ENCODE measurements around the gene PTPN14. TPM values are rescaled to one million over a fixed set of nuclear protein-coding genes. Genes with fewer than 3 reads are reported as not detected.
"Not testable (repeated sequence)": the region's sequence is repeated elsewhere in the genome, so short reads cannot be mapped to it uniquely, and the experiment has no call there.

Gene PTPN14
- total RNA-seq (2014; rRNA removed; shearing (Covaris generic); ENCODE audit: low replicate concordance): 41.3 and 45.2 TPM in 2 replicates

GRCh38 chr1:214551436-214552173, at the start of gene PTPN14:
Gene PTPN14, minus strand, starts transcription at chr1:214551602. Its CDS starts 86,799 bp downstream, at chr1:214464803.
- Histone ChIP-seq H3K36me3 (peaks cover 22% of the 10 kb centered on the region), H3K4me3 (peak within 1 kb of the TSS; percentile 99), H3K9me3 (no peaks in the 10 kb centered on the region), H3K27me3 (no peaks in the 10 kb centered on the region)
- peak; percentile 98 for DNase-seq

DNA sequence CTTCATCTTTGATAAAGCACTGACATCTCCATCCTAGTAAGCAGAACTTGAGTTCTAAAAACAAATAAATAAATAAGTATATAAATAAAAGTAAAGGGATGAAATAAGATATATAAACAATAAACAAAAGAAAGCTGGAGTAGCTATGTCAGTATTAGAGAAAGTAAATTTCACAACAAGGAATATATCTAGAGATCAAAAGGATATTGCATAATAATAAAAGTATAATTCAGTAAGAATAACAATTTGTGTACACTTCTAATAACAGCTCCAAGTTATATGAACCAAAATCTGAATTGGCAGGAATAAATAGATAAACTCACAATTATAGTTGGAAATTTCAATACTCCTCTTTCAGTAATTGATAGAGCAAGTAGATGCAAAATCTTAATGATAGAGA, 41.8 kb upstream of the PTPN14 start:
- H3K9me3 ChIP-seq: no peaks in the 10 kb centered on the region
- no peaks in the 10 kb centered on the region for H3K36me3 ChIP-seq
- DNase-seq: no peak
- no peak overlapping the region for H3K4me3 ChIP-seq
- no peaks in the 10 kb centered on the region for H3K27me3 ChIP-seq

DNA sequence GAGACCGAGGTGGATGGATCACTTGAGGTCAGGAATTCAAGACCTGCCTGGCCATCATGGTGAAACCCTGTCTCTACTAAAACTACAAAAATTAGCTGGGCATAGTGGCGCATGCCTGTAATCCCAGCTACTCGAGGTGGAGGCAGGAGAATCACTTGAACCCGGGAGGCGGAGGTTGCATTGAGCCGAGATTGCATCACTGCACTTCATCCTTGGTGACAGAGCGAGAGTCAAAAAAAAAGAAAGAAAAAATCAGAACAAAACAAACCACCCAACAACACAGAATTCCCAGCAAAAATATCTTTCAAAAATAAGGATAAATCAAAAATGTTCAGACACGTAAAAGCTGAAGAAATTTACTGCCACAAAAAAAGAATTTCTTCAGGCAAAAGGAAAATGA, 40.5 kb upstream of the PTPN14 start:
- not testable (repeated sequence) for H3K36me3 ChIP-seq, H3K27me3 ChIP-seq, H3K9me3 ChIP-seq, H3K4me3 ChIP-seq, DNase-seq

GRCh38 chr1:214590696-214591095, 39.3 kb upstream of the PTPN14 start:
- no peak overlapping the region for H3K4me3 ChIP-seq
- no peaks in the 10 kb centered on the region for H3K9me3 ChIP-seq
- DNase-seq: no peak
- no peaks in the 10 kb centered on the region for H3K27me3 ChIP-seq
- H3K36me3 ChIP-seq: no peaks in the 10 kb centered on the region

DNA sequence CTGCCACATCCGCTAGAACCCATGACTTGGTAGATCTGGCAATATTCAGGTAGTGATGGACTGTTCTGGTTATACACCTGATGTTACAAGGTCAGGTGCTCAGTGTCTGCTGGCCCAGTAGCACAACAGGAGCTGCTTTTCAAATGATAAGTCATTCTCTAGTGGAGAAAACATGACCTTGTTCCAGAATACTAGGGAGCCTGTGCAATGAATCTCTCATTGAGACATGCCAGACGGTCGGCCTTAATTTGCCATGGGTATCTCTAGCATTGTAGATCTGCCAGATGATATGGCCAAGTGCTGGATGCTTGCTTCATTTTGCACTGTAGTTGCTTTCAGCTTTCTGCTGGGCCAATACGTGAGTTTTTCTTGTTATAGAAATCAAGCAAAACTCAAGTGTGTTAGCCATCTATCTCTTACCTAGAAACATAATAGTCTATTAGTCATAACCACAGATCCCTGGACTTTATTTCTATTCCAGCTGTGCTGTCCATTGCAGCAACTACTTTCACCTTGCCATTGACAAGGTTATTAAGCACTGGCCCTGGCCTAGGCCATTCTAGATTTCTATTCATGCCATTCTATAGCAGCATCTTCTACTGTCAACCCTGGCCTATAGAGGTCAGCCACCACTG, 37.7 kb upstream of the PTPN14 start:
- no peak overlapping the region for H3K4me3 ChIP-seq
- DNase-seq: no peak
- no peaks in the 10 kb centered on the region for H3K9me3 ChIP-seq
- H3K36me3 ChIP-seq: no peaks in the 10 kb centered on the region
- H3K27me3 ChIP-seq: no peaks in the 10 kb centered on the region

- Histone ChIP-seq H3K27me3 (no peaks in the 10 kb centered on the region), H3K4me3 (no peak overlapping the region), H3K36me3 (no peaks in the 10 kb centered on the region), H3K9me3 (no peaks in the 10 kb centered on the region)
- DNase-seq: no peak
Measured at GRCh38 chr1:214587165-214587564, 35.8 kb upstream of the PTPN14 start.

GRCh38 chr1:214586621-214587020, 35.2 kb upstream of the PTPN14 start:
- Histone ChIP-seq H3K27me3 (no peaks in the 10 kb centered on the region), H3K9me3 (no peaks in the 10 kb centered on the region), H3K36me3 (no peaks in the 10 kb centered on the region), H3K4me3 (no peak overlapping the region)
- DNase-seq: no peak

GRCh38 chr1:214584805-214585766, 33.7 kb upstream of the PTPN14 start:
- H3K27me3 ChIP-seq: no peaks in the 10 kb centered on the region
- no peaks in the 10 kb centered on the region for H3K9me3 ChIP-seq
- H3K36me3 ChIP-seq: no peaks in the 10 kb centered on the region
- no peak for DNase-seq
- no peak overlapping the region for H3K4me3 ChIP-seq

GRCh38 chr1:214583824-214584554, 32.6 kb upstream of the PTPN14 start:
- Histone ChIP-seq H3K9me3 (no peaks in the 10 kb centered on the region), H3K4me3 (no peak overlapping the region), H3K36me3 (no peaks in the 10 kb centered on the region), H3K27me3 (no peaks in the 10 kb centered on the region)
- no peak for DNase-seq

DNA sequence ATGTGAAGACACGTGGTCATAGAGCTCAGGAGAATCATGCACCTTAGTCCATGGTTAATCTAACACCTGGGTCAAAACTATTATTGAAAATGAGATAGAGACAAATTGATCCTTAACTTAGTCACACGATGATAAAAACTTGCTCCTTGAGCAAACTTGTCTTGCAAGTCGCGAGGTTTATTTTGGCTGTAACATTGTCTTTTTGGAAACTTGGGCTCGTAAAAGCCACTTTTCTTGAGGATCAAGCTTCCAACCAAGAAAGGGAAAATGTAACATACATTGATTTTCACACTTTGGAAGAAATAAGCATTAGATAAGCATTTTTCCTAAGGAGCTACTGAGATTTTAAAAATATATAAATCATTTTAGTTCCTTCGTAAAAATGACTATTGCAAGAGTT, 31.7 kb upstream of the PTPN14 start:
- DNase-seq: no peak
- H3K27me3 ChIP-seq: no peaks in the 10 kb centered on the region

DNA sequence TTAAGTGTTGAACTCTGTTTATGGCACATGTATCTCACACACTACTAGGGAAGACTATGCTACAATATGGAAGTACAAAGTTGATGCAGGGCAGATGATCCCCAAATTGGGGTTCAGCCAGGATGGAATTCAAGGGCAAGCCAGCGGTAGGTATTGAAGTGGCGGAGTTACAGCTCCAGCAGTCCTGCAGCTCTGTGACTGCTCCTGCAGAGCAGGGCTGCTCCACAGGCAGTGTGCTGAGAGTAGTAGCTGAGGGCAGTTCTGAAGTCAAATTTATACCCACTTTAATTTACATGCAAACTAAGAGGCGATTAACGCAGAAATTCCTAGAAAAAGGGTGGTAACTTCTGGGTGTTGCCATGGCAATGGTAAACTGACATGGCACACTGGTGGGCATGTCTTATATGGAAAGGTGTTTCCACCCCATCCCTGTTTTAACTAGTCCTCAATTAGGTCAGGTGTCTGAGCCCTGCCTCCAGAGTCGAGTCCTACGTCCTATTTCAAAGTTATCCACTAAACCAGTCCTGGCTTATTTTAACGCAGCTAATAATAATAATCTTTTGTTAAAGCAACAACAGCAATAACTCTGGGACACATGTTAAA, 31.0 kb upstream of the PTPN14 start:
- no peaks in the 10 kb centered on the region for H3K27me3 ChIP-seq
- H3K36me3 ChIP-seq: no peaks in the 10 kb centered on the region
- no peaks in the 10 kb centered on the region; the same call in 1 of the 2 replicates for H3K9me3 ChIP-seq
- H3K4me3 ChIP-seq: no peak overlapping the region
- DNase-seq: peak; percentile 17

More for the DNA sequence above, 31.7 kb upstream of the PTPN14 start:
- Histone ChIP-seq H3K36me3 (no peaks in the 10 kb centered on the region), H3K4me3 (no peak overlapping the region), H3K9me3 (no peaks in the 10 kb centered on the region; the same call in 1 of the 2 replicates)

DNA sequence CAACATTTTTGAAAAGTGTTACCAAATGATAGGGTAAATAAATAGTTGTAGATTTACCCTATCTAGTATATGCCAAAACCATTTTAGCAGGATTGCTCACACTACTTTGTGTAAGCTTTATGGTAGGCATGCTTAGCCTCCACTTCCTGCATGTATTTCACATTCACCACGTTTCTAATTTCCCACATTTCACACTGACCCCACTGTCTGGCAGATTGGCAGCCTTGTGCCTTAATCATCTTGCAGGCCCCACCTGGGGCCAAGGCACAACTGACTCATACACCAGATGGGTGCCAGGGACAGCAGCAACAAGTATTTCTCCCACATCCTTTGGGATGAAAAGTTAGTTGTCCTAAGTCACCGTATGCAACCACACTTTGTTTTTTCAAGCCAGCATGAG, 30.4 kb upstream of the PTPN14 start:
- Histone ChIP-seq H3K9me3 (peaks cover 2% of the 10 kb centered on the region), H3K27me3 (no peaks in the 10 kb centered on the region), H3K36me3 (no peaks in the 10 kb centered on the region), H3K4me3 (no peak overlapping the region)
- peak; percentile 97 for DNase-seq

DNA sequence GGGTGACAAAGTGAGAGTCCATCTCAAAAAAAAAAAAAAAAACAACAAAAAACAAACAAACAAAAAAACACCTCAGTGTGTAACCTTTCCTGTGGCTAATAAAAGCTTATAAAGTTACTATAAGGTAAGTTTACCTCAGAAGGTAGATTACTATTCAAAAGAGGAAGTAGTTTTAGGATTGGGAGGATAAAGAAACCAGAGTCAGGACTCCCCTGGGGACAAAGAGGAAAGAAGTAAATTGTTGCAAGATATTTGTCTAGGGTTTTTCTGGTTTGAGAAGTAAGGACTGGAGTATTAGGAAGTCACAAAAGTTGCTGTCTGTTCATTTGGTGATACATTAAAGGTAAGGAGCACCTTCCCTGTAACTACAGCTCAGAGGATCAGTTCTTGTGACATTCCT, 27.8 kb upstream of the PTPN14 start:
- no peaks in the 10 kb centered on the region for H3K36me3 ChIP-seq
- DNase-seq: no peak
- H3K27me3 ChIP-seq: no peaks in the 10 kb centered on the region
- H3K9me3 ChIP-seq: peaks cover 16% of the 10 kb centered on the region
- H3K4me3 ChIP-seq: no peak overlapping the region

DNA sequence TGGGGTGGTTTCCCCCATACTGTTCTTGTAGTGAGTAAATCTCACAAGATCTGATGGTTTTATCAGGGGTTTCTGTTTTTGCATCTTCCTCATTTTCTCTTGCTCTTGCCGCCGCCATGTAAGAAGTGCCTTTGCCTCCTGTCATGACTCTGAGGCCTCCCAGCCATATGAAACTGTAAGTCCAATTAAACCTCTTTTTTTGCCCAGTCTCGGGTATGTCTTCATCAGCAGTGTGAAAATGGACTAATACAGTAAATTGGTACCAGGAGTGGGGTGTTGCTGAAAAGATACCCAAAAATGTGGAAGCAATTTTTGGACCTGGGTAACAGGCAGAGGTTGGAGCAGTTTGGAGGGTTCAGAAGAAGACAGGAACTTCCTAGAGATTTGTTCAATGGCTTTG, 24.7 kb upstream of the PTPN14 start:
- H3K27me3 ChIP-seq, DNase-seq, H3K4me3 ChIP-seq, H3K36me3 ChIP-seq: not testable (repeated sequence)
- H3K9me3 ChIP-seq: peaks cover 16% of the 10 kb centered on the region

GRCh38 chr1:214574598-214575411, 23.4 kb upstream of the PTPN14 start:
- no peaks in the 10 kb centered on the region for H3K36me3 ChIP-seq
- H3K9me3 ChIP-seq: peaks cover 16% of the 10 kb centered on the region
- H3K4me3 ChIP-seq: no peak overlapping the region
- no peak for DNase-seq
- H3K27me3 ChIP-seq: no peaks in the 10 kb centered on the region

Data from MG63 (cell line).